ENCODE results near the gene MYL6.

MYL6 gene

GRCh38 chr12:56129206-56129941, 28.8 kb upstream of the MYL6 start:
- DNase-seq (ENCODE audit: low read depth in 2 of 2) = peak in 1 of 2 donors; percentile 68

GRCh38 chr12:56129942-56130495, 28.1 kb upstream of the MYL6 start:
- DNase-seq (ENCODE audit: low read depth in 2 of 2) = no peak

GRCh38 chr12:56130876-56131275, 27.3 kb upstream of the MYL6 start:
- no peak for DNase-seq (ENCODE audit: low read depth in 2 of 2)

- DNase-seq (ENCODE audit: low read depth in 2 of 2) = no peak
These were observed 23.3 kb upstream of the MYL6 start for GRCh38 chr12:56134897-56135296.

- DNase-seq (ENCODE audit: low read depth in 2 of 2) = no peak
These were observed 20.1 kb upstream of the MYL6 start for GRCh38 chr12:56137853-56138571.

- no peak for DNase-seq (ENCODE audit: low read depth in 2 of 2)
These were observed 16.0 kb upstream of the MYL6 start for GRCh38 chr12:56141946-56142784.

GRCh38 chr12:56143217-56143616, 14.9 kb upstream of the MYL6 start:
- no peak for DNase-seq (ENCODE audit: low read depth in 2 of 2)

- DNase-seq (ENCODE audit: low read depth in 2 of 2) = no peak
These were observed 14.3 kb upstream of the MYL6 start for GRCh38 chr12:56143870-56144269.

- no peak for DNase-seq (ENCODE audit: low read depth in 2 of 2)
These were observed 12.9 kb upstream of the MYL6 start for GRCh38 chr12:56145217-56145616.

- no peak for DNase-seq (ENCODE audit: low read depth in 2 of 2)
These were observed 11.4 kb upstream of the MYL6 start for GRCh38 chr12:56146492-56147460.

- no peak for DNase-seq (ENCODE audit: low read depth in 2 of 2)
These were observed 7.6 kb upstream of the MYL6 start for GRCh38 chr12:56150563-56150962.

GRCh38 chr12:56151672-56152131, 6.5 kb upstream of the MYL6 start:
- peak; percentile 33 to 48 for DNase-seq (ENCODE audit: low read depth in 2 of 2)

GRCh38 chr12:56152132-56152755, 5.9 kb upstream of the MYL6 start, which contains the start of gene MYL6B:
MYL6B (plus strand) TSS chr12:56152587; CDS start chr12:56153919, 1,332 bp downstream.
- DNase-seq (ENCODE audit: low read depth in 2 of 2) = peak; percentile 84 to 89

GRCh38 chr12:56152756-56153677, 5.1 kb upstream of the MYL6 start:
- DNase-seq (ENCODE audit: low read depth in 2 of 2) = no peak

- no peak for DNase-seq (ENCODE audit: low read depth in 2 of 2)
These were observed 4.5 kb upstream of the MYL6 start for GRCh38 chr12:56153678-56154065.

GRCh38 chr12:56154246-56154771, 3.9 kb upstream of the MYL6 start:
- no peak for DNase-seq (ENCODE audit: low read depth in 2 of 2)

- DNase-seq (ENCODE audit: low read depth in 2 of 2) = no peak
These were observed 3.3 kb upstream of the MYL6 start for GRCh38 chr12:56154818-56155217.

GRCh38 chr12:56155256-56155845, 2.8 kb upstream of the MYL6 start:
- DNase-seq (ENCODE audit: low read depth in 2 of 2) = no peak
